Measurements from ENCODE around the gene CWF19L2. TPM values are rescaled to one million over a fixed set of nuclear protein-coding genes. Genes with fewer than 3 reads are reported as not detected.

Gene CWF19L2
- total RNA-seq, 1 experiment from 2014 or later = 18.4 TPM

DNA sequence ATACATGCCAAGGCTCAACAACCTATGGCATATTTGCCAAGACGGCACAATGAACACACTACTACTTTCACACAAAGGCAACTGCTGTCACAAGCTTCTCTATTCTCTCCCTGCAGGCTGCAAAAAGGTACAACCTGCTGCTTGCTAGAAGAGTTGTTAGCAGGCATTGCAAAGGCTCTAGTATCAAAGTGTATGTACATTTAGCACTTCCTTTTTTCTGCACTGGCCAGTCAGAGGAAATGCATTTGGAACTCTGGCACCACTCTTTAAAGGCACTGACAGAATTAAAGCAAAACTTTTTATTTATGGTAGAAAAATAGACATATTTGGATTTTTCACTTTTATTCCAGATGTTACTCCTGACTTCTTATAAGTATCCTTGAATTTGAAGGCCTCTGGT is 125.9 kb downstream of the CWF19L2 start:
- Histone ChIP-seq H4K8ac (replicated peaks; ENCODE audit: insufficient read length, low read depth, low read length) (no peak overlapping the region), H2BK120ac (ENCODE audit: low read depth, low read length, poor library complexity, severe bottlenecking) (no peak overlapping the region), H3K14ac (ENCODE audit: insufficient read depth, low read length) (no peak overlapping the region), H2AFZ (ENCODE audit: low read length) (no peak overlapping the region), H3T11ph (ENCODE audit: low read length) (no peak overlapping the region), H2BK15ac (ENCODE audit: low read depth, low read length) (no peak overlapping the region), H3K18ac (ENCODE audit: insufficient read length, low read depth, low read length) (no peak overlapping the region), H2BK5ac (ENCODE audit: insufficient read length, low read length) (no peak overlapping the region), H2AK5ac (ENCODE audit: insufficient read length, low read length) (no peak overlapping the region), H3K79me1 (ENCODE audit: insufficient read depth, low read depth, low read length, poor library complexity, severe bottlenecking) (no peaks in the 10 kb centered on the region), H3K9me3 (ENCODE audit: control insufficient read depth, low read depth, low read length) (no peaks in the 10 kb centered on the region), H4K5ac (ENCODE audit: insufficient read length, low read depth, low read length) (no peak overlapping the region), H3K23me2 (ENCODE audit: insufficient read length, low read depth, low read length, poor library complexity, severe bottlenecking) (no peaks in the 10 kb centered on the region), H3K9ac (ENCODE audit: extremely low read depth, insufficient read length, low read length) (no peak overlapping the region), H3K79me2 (ENCODE audit: insufficient read depth, low read length) (no peaks in the 10 kb centered on the region), H2BK12ac (ENCODE audit: insufficient read length, low read depth, low read length) (no peak overlapping the region), H3K56ac (ENCODE audit: insufficient read length, low read depth, low read length) (no peak overlapping the region), H3K4ac (ENCODE audit: low read depth, low read length) (no peak overlapping the region), H2BK20ac (ENCODE audit: low read depth, low read length, poor library complexity, severe bottlenecking) (no peak overlapping the region), H3K4me2 (ENCODE audit: insufficient read depth, insufficient read length, low read length) (no peak overlapping the region), H3K27me3 (ENCODE audit: insufficient read depth, low read length) (no peaks in the 10 kb centered on the region), H3K27ac (ENCODE audit: insufficient read length, low read depth, low read length) (no peak overlapping the region), H3K4me1 (ENCODE audit: insufficient read depth, low read length) (no peaks in the 10 kb centered on the region), H4K91ac (ENCODE audit: insufficient read length, low read depth, low read length) (no peak overlapping the region), H3K23ac (ENCODE audit: insufficient read length, low read depth, low read length) (no peak overlapping the region), H4K20me1 (ENCODE audit: control insufficient read depth, insufficient read depth, insufficient read length) (no peaks in the 10 kb centered on the region)
- Mint-ChIP-seq H3K4me3 (no peak overlapping the region), H3K36me3 (ENCODE audit: insufficient read depth in 1 of 3, low read depth in 3 of 3) (peaks cover 0 to 2% (median 1%) of the 10 kb centered on the region in 3 experiments; a peak in 5 of 7 replicates), H3K27ac (no peak overlapping the region), H3K4me1 (no peaks in the 10 kb centered on the region), H3K27me3 (ENCODE audit: low read depth) (no peaks in the 10 kb centered on the region), H3K9me3 (no peaks in the 10 kb centered on the region)
- TF ChIP-seq, protein P1, sequence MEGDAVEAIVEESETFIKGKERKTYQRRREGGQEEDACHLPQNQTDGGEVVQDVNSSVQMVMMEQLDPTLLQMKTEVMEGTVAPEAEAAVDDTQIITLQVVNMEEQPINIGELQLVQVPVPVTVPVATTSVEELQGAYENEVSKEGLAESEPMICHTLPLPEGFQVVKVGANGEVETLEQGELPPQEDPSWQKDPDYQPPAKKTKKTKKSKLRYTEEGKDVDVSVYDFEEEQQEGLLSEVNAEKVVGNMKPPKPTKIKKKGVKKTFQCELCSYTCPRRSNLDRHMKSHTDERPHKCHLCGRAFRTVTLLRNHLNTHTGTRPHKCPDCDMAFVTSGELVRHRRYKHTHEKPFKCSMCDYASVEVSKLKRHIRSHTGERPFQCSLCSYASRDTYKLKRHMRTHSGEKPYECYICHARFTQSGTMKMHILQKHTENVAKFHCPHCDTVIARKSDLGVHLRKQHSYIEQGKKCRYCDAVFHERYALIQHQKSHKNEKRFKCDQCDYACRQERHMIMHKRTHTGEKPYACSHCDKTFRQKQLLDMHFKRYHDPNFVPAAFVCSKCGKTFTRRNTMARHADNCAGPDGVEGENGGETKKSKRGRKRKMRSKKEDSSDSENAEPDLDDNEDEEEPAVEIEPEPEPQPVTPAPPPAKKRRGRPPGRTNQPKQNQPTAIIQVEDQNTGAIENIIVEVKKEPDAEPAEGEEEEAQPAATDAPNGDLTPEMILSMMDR (conservative IDR thresholded peaks at IDR 0.05) = no peak
- no peak for DNase-seq
- no CpG with 5 or more reads among the region's 1 CpG for WGBS (ENCODE audit: extremely low coverage, insufficient read length, low lambda C conversion rate)

All from H9 (cell line).